ENCODE measurements around the gene SSBP1.
A peak's percentile ranks its signal among the peaks of the same experiment; 100 is the strongest.

Gene SSBP1

DNA sequence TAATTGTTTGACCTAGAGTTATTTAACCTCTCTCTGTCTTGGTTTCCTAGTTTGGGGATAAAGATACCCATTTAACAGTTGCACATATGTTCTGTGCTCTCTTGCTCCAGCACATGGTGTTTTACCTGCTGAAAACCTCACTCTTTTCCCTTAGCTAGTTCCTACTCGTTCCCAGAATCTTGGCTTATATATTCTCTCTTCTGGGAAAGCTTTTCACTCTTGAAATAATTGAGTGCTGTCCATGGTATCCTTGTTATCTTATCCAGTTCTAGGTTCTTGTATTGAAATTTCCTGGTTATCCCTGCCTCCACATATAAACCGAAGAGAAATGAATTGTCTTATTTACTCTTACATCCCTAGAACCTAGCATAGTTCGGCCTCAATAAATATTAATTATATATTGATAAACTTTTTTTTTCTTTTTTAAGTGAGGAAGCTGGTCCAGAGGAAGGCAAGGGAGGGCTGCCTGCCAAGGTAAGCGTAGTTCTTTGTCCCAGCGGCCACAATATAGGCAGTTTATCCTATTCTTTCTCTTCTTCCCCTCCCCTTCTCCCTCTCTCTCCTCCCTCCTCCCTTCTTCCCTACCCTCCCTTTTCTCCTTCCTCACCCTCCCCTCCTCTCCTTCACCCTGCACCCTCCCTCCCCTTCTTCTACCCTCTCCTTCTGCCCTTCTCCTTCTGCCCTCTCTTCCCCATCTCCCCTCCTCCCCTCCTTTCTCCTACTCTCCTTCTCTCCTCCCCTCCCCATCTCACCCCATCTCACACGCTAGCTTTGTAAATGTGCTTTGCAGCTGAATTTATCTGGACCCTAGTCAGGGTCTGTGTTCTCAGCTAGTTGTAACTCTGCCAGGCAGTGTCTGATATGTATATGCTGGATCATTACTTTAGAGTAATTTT, 22.1 kb upstream of the SSBP1 start:
- H3K4me3 ChIP-seq (ENCODE audit: control insufficient read depth, low read depth, low read length): no peak overlapping the region
- TF ChIP-seq, protein P1, sequence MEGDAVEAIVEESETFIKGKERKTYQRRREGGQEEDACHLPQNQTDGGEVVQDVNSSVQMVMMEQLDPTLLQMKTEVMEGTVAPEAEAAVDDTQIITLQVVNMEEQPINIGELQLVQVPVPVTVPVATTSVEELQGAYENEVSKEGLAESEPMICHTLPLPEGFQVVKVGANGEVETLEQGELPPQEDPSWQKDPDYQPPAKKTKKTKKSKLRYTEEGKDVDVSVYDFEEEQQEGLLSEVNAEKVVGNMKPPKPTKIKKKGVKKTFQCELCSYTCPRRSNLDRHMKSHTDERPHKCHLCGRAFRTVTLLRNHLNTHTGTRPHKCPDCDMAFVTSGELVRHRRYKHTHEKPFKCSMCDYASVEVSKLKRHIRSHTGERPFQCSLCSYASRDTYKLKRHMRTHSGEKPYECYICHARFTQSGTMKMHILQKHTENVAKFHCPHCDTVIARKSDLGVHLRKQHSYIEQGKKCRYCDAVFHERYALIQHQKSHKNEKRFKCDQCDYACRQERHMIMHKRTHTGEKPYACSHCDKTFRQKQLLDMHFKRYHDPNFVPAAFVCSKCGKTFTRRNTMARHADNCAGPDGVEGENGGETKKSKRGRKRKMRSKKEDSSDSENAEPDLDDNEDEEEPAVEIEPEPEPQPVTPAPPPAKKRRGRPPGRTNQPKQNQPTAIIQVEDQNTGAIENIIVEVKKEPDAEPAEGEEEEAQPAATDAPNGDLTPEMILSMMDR (IDR thresholded peaks at IDR 0.05; ENCODE audit: control insufficient read depth, insufficient read depth, low read depth, low read length, missing control alignments): no peak
- DNase-seq (ENCODE audit: low read depth): no peak

DNA sequence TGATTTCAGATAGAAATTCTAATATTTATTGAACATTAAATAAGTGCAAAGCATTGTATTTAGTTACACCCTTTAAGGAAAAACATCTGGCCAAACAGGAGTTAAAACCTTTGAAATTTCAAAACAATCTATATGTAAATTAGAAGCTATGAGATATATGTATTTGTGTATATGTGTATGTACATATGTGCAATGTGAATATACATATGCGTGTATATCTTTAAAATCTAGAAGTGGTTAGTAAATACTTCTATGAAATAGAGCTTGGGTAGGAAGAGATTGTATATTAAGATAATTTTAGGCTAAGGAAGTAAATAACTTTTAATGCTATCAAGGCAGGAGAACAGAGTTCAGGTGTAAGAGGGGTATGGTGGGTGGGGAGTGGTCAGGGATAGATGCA, 20.7 kb upstream of the SSBP1 start:
- no peak overlapping the region for H3K4me3 ChIP-seq (ENCODE audit: control insufficient read depth, low read depth, low read length)
- TF ChIP-seq, protein P1 (IDR thresholded peaks at IDR 0.05; ENCODE audit: control insufficient read depth, insufficient read depth, low read depth, low read length, missing control alignments): no peak
- DNase-seq (ENCODE audit: low read depth): no peak

DNA sequence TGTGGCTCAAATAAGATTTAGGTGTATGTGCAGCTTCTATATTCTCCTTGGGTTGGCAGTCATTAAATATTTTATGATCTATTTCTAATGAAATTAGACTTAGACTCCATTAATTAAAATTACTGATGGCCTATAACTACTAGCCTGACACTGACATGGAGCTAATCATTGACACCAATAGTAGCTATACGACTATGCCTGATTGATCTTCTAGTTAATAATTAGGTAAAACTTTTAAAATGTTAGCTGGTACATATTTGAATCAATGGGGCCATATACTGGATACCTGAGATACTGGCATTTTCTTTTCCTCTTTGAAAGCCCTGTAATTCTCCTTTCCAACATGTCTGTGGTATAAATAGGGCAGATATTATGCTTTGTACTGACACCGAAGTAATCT, 15.6 kb upstream of the SSBP1 start:
- TF ChIP-seq, protein P1 (IDR thresholded peaks at IDR 0.05; ENCODE audit: control insufficient read depth, insufficient read depth, low read depth, low read length, missing control alignments): no peak
- no peak overlapping the region for H3K4me3 ChIP-seq (ENCODE audit: control insufficient read depth, low read depth, low read length)
- no peak for DNase-seq (ENCODE audit: low read depth)

DNA sequence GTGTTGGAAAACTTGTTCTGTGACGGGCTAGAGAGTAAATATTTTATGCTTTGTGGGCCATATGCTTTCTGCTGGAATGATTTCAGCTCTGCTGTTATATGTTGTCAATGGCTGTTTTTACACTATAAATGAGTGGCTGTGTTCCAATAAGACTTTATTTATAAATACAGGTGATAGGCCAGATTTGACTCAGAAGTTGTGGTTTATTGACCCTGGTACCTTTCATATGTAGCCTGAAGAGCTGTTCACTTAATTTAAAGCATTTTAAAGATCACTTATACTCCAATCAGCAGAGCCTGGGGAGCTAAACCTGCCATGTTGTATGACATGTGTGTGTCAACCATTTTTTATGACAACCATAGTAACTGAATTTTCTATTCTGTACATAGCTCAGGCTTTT, 9.1 kb upstream of the SSBP1 start:
- no peak overlapping the region for H3K4me3 ChIP-seq (ENCODE audit: control insufficient read depth, low read depth, low read length)
- TF ChIP-seq, protein P1 (IDR thresholded peaks at IDR 0.05; ENCODE audit: control insufficient read depth, insufficient read depth, low read depth, low read length, missing control alignments): no peak
- no peak for DNase-seq (ENCODE audit: low read depth)

DNA sequence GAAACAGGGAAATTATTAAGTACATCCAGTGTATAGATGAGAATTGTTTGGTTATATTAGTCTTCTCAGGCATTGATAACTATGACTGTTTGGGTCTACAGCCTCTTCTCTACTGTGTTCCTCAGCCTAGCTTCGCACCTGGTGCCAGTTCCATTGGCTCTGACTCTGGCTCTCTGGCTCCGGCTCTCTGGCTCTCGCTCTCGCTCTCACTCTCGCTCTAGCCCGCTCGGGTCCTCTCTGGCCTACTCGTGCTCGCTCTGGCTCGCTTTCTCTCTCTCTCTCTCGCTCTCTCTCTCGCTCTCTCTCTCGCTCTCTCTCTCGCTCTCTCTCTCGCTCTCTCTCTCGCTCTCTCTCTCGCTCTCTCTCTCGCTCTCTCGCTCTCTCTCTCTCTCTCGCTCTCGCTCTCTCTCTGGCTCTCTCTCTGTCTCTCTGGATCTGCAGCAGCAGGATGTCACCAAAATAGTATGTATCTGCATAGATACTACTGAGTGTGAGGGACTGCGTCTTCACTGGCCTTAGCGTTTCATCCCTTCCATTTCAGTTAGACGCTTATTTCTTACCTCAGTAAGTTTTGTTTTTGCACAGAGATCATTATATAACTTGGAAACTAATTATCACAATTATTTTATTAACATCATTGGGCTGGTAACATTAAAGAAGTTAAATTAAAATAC, 6.5 kb upstream of the SSBP1 start:
- H3K4me3 ChIP-seq (ENCODE audit: control insufficient read depth, low read depth, low read length): no peak overlapping the region
- TF ChIP-seq, protein P1 (IDR thresholded peaks at IDR 0.05; ENCODE audit: control insufficient read depth, insufficient read depth, low read depth, low read length, missing control alignments): no peak
- DNase-seq (ENCODE audit: low read depth): no peak

DNA sequence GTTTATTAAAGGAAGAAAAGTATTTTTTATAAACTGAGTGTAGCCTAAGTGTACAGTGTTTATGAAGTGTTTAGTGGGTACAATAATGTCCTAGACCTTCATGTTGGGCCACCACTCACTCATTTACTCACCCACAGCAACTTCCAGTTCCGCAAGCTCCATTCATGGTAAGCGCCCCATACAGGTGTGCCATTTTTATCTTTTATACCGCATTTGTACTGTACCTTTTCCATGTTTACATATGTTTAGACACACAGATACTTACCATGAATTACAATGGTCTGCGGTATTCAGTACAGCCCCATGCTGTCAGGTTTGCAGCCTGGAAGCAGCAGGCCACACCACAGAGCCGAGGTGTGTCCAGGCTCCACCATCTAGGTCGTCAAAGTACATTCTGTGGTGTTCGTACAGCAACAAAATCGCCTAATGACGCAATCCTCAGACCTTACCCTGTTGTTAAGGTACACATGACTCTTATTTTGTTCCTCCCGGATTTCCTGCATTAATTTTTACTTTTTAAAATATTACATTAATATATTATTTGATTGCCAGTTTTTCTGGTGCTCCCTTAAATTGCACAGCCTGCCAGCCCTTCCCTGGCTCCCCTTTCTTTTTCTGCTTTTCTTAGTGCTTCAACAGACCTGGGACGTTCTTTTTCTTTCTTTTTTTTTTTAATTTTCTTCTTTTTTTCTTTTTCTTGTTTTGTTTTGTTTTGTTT, 881 bp upstream of the SSBP1 start:
- TF ChIP-seq, protein P1 (IDR thresholded peaks at IDR 0.05; ENCODE audit: control insufficient read depth, insufficient read depth, low read depth, low read length, missing control alignments): no peak
- DNase-seq (ENCODE audit: low read depth): no peak
- H3K4me3 ChIP-seq (ENCODE audit: control insufficient read depth, low read depth, low read length): peak overlapping the region; percentile 70
